Measurements from ENCODE around the gene MS4A2.

Gene MS4A2

GRCh38 chr11:60111793-60112192 is 23.3 kb downstream of the MS4A2 start:
- no peak overlapping the region for H3K27ac ChIP-seq
- TF ChIP-seq CTCF (IDR thresholded peaks at IDR 0.05) (no peak), ZFX (IDR thresholded peaks at IDR 0.05; ENCODE audit: borderline replicate concordance) (no peak)

- H3K27ac ChIP-seq: no peak overlapping the region
- TF ChIP-seq ZFX (IDR thresholded peaks at IDR 0.05; ENCODE audit: borderline replicate concordance): no peak
These were observed 28.7 kb downstream of the MS4A2 start for GRCh38 chr11:60116996-60117790.

- H3K27ac ChIP-seq: no peak overlapping the region
- no peak for TF ChIP-seq ZFX (IDR thresholded peaks at IDR 0.05; ENCODE audit: borderline replicate concordance)
- TF ChIP-seq CTCF (IDR thresholded peaks at IDR 0.05): no peak
These were observed 29.9 kb downstream of the MS4A2 start for GRCh38 chr11:60118338-60118737.

- TF ChIP-seq ZFX (IDR thresholded peaks at IDR 0.05; ENCODE audit: borderline replicate concordance) (no peak), CTCF (IDR thresholded peaks at IDR 0.05) (no peak)
- H3K27ac ChIP-seq: no peak overlapping the region
These were observed 31.2 kb downstream of the MS4A2 start for GRCh38 chr11:60119710-60120109.

- no peak overlapping the region for H3K27ac ChIP-seq
- no peak for TF ChIP-seq ZFX (IDR thresholded peaks at IDR 0.05; ENCODE audit: borderline replicate concordance)
- TF ChIP-seq CTCF (IDR thresholded peaks at IDR 0.05): no peak
These were observed 32.8 kb downstream of the MS4A2 start for GRCh38 chr11:60121264-60121663.

GRCh38 chr11:60122414-60123036 is 34.1 kb downstream of the MS4A2 start:
- no peak overlapping the region for H3K27ac ChIP-seq
- TF ChIP-seq ZFX (IDR thresholded peaks at IDR 0.05; ENCODE audit: borderline replicate concordance) (no peak), CTCF (IDR thresholded peaks at IDR 0.05) (no peak)

- TF ChIP-seq CTCF (IDR thresholded peaks at IDR 0.05) (no peak), ZFX (IDR thresholded peaks at IDR 0.05; ENCODE audit: borderline replicate concordance) (no peak)
- H3K27ac ChIP-seq: no peak overlapping the region
These were observed 36.5 kb downstream of the MS4A2 start for GRCh38 chr11:60124802-60125432.

Measured in 22Rv1 (cell line).